Sigmoid colon (tissue), 7 donors: Measurements from ENCODE around the gene MOCS1. TPM values are rescaled to one million over a fixed set of nuclear protein-coding genes. Genes with fewer than 3 reads are reported as not detected.
A peak's percentile ranks its signal among the peaks of the same experiment; 100 is the strongest.

Source experiments
- DNase-seq: peaks from one replicate; pipeline ENCODE4 v3.0.0-alpha.2; 2019
- H3K27ac ChIP-seq, 4 donors: fragments of 200-600 bp; sonication (generic); one replicate each; pipeline ENCODE4 v1.5.1; 2016 to 2019; ENCODE audit warnings: mild to moderate bottlenecking in 1 of 4
- H3K27me3 ChIP-seq, 3 donors: fragments of 200-600 bp; sonication (generic); one replicate each; pipeline ENCODE4 v1.5.1; 2019; ENCODE audit warnings: mild to moderate bottlenecking in 1 of 3
- H3K36me3 ChIP-seq, 4 donors: fragments of 200-600 bp; sonication (generic); one replicate each; pipeline ENCODE4 v1.5.1; 2016 to 2019
- H3K4me1 ChIP-seq, 4 donors: fragments of 200-600 bp; sonication (generic); one replicate each; pipeline ENCODE4 v1.5.1; 2017 to 2019
- H3K4me3 ChIP-seq, 4 donors: fragments of 200-600 bp; sonication (generic); one replicate each; pipeline ENCODE4 v1.5.1; 2017 to 2019; ENCODE audit warnings: mild to moderate bottlenecking in 2 of 4, moderate library complexity in 1 of 4
- H3K9me3 ChIP-seq, 4 donors: fragments of 200-600 bp in 3 of 4; sonication (generic) in 3 of 4; one replicate each; pipeline versions ENCODE4 v1.5.1 to v1.6.1; 2013 to 2019
- EP300 ChIP-seq, 4 donors: sonication (generic); formaldehyde crosslinking; IDR thresholded peaks; one replicate each; pipeline ENCODE4 v1.6.1; 2017; ENCODE audit warnings: antibody characterized with exemption in 4 of 4
- POLR2A ChIP-seq, 2 donors: fragments of 450-650 bp; IDR thresholded peaks; one replicate each; pipeline ENCODE4 v1.6.1; 2016; ENCODE audit warnings: antibody characterized with exemption in 2 of 2, mild to moderate bottlenecking in 2 of 2, moderate library complexity in 2 of 2
- POLR2AphosphoS5 ChIP-seq, 4 donors: sonication (generic); formaldehyde crosslinking; IDR thresholded peaks; one replicate each; pipeline ENCODE4 v1.6.1; 2017; ENCODE audit warnings: antibody characterized with exemption in 4 of 4
- WGBS, 2 donors: extraction: QIAGEN DNeasy Blood & Tissue Kit; methylation state at CpG; one replicate each; pipeline ENCODE4 v1.1.7; 2013; 5-methylcytosine and 5-hydroxymethylcytosine counted together
- intact Hi-C: fragments of 100-400 bp; cut with DNase I; formaldehyde crosslinking; loops from one replicate; pipeline ENCODE4 v1.15.1; 2023
- polyA plus RNA-seq, 3 donors: library from polyadenylated mRNA; stranded (reverse); fragments of 200-250 nt; gene quantifications; one replicate each; pipeline ENCODE4 v1.2.3, GENCODE V29; 2013
- total RNA-seq, 4 donors: library from RNA; depleted of rRNA; stranded (reverse); fragments of >200 nt; gene quantifications; one replicate each; pipeline ENCODE4 v1.1.0, GENCODE V29; 2016
- TF ChIP-seq, protein P1 (sequence below), 4 experiments: fragments of 450-650 bp in 3 of 4; fragments of 200-600 bp in 1 of 4; IDR thresholded peaks; one replicate each; pipeline ENCODE4 v1.5.1; 2016 to 2019; ENCODE audit warnings: antibody characterized with exemption in 4 of 4, mild to moderate bottlenecking in 3 of 4, moderate library complexity in 2 of 4
- donor health status: healthy with polysubstance abuse.
- donor health status: Bipolar disorder and iron deficiency.
- donor health status: healthy.

MOCS1 gene
- total and polyA plus RNA-seq, 7 donors: 11.9 to 16.2 (median 13.8) TPM

DNA sequence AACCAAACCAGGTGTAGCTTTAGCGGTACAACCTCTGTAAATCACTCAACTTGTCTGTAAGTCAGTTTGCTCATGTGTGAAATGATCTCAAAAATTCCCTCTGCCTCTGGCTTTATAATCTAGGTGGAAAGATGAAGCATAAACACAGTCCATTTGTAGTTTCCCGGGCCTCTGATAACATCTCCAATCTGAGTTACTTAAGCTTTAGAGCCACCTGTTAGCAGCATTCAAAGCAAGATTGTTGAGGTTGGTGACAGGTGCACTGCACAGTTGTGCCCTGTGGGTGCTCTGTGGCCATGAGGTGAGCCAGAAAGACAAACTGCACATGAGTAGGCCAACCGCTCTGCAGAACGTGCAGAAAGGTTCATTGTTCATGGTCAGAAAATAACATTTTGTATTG, 53.7 kb downstream of the MOCS1 start:
- intact Hi-C loops: no loop called here
- peak overlapping the region in 1 of 4 donors; percentile 11 for H3K27ac ChIP-seq
- H3K36me3 ChIP-seq: peaks cover 9 to 45% (median 21%) of the 10 kb centered on the region in 4 donors
- WGBS, 2 donors: 63 to 68% methylated on average over 4 of the region's 4 CpGs
- DNase-seq: peak; percentile 6
- TF ChIP-seq EP300 (IDR thresholded peaks at IDR 0.05): no peak
- no peak for TF ChIP-seq POLR2A (IDR thresholded peaks at IDR 0.05)
- no peak for TF ChIP-seq POLR2AphosphoS5 (IDR thresholded peaks at IDR 0.05)
- TF ChIP-seq, protein P1, sequence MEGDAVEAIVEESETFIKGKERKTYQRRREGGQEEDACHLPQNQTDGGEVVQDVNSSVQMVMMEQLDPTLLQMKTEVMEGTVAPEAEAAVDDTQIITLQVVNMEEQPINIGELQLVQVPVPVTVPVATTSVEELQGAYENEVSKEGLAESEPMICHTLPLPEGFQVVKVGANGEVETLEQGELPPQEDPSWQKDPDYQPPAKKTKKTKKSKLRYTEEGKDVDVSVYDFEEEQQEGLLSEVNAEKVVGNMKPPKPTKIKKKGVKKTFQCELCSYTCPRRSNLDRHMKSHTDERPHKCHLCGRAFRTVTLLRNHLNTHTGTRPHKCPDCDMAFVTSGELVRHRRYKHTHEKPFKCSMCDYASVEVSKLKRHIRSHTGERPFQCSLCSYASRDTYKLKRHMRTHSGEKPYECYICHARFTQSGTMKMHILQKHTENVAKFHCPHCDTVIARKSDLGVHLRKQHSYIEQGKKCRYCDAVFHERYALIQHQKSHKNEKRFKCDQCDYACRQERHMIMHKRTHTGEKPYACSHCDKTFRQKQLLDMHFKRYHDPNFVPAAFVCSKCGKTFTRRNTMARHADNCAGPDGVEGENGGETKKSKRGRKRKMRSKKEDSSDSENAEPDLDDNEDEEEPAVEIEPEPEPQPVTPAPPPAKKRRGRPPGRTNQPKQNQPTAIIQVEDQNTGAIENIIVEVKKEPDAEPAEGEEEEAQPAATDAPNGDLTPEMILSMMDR (IDR thresholded peaks at IDR 0.05): no peak
- peaks cover 0 to 18% (median 18%) of the 10 kb centered on the region in 4 donors for H3K4me1 ChIP-seq
- H3K4me3 ChIP-seq: no peak overlapping the region
- no peaks in the 10 kb centered on the region for H3K9me3 ChIP-seq
- no peaks in the 10 kb centered on the region for H3K27me3 ChIP-seq

DNA sequence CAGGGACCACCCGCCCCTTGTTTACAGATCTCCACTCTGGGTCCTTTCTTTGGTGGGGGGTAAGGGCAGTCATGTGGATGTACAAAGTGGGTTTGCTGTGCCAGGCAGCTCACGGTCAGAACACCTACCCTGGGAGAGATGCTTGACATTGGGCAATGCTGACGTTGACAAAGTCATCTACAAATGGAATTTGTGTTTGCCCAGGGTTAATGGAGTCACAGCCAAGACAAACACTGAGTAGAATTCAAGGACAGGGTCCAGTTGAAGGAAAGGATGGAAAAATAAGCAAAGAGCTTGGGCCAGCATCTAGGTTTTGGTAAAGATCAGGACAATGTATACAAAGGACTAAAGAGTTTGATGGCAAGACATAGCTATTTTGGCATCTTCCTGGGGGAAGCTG, 54.7 kb downstream of the MOCS1 start:
- peak overlapping the region in 1 of 4 donors; percentile 48 for H3K27ac ChIP-seq
- WGBS, 2 donors: 65 to 80% methylated on average over 3 of the region's 3 CpGs
- H3K36me3 ChIP-seq: peaks cover 13 to 55% (median 28%) of the 10 kb centered on the region in 4 donors
- H3K4me3 ChIP-seq: no peak overlapping the region
- intact Hi-C loops: no loop called here
- no peaks in the 10 kb centered on the region for H3K9me3 ChIP-seq
- H3K4me1 ChIP-seq: peaks cover 0 to 18% (median 18%) of the 10 kb centered on the region in 4 donors
- H3K27me3 ChIP-seq: no peaks in the 10 kb centered on the region
- DNase-seq: no peak
- TF ChIP-seq EP300 (IDR thresholded peaks at IDR 0.05) (no peak), POLR2A (IDR thresholded peaks at IDR 0.05) (no peak)
- TF ChIP-seq, protein P1 (IDR thresholded peaks at IDR 0.05): no peak

DNA sequence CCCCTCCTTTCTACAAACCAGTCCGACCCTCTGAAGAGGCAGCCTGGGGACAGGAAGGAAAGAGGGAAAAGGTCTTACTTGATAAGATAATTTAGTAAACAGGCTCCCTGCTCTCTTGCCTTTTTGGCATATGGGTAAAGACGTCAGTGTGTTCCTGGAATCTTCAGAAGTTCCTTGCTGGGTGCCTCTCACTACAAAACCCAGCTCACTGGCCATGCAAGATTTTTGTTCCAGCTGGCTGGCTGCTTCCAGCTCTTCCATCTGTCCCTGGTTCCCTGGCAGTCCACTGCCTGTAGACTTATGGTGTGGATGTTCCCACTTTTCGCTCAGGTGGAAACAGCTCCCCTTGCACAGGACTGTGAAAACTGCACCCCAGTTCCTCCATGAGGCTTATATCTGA, 57.4 kb downstream of the MOCS1 start:
- H3K4me3 ChIP-seq: no peak overlapping the region
- H3K36me3 ChIP-seq: peaks cover 13 to 82% (median 40%) of the 10 kb centered on the region in 4 donors
- intact Hi-C loops: no loop called here
- no peak overlapping the region for H3K27ac ChIP-seq
- 79 to 87% methylated on average over 3 of the region's 3 CpGs for WGBS, 2 donors
- peaks cover 0 to 6% (median 5%) of the 10 kb centered on the region in 4 donors for H3K4me1 ChIP-seq
- H3K27me3 ChIP-seq: no peaks in the 10 kb centered on the region
- no peaks in the 10 kb centered on the region for H3K9me3 ChIP-seq
- TF ChIP-seq, protein P1 (IDR thresholded peaks at IDR 0.05): no peak
- no peak for TF ChIP-seq EP300 (IDR thresholded peaks at IDR 0.05)
- TF ChIP-seq POLR2A (IDR thresholded peaks at IDR 0.05): no peak
- TF ChIP-seq POLR2AphosphoS5 (IDR thresholded peaks at IDR 0.05): no peak
- DNase-seq: no peak

DNA sequence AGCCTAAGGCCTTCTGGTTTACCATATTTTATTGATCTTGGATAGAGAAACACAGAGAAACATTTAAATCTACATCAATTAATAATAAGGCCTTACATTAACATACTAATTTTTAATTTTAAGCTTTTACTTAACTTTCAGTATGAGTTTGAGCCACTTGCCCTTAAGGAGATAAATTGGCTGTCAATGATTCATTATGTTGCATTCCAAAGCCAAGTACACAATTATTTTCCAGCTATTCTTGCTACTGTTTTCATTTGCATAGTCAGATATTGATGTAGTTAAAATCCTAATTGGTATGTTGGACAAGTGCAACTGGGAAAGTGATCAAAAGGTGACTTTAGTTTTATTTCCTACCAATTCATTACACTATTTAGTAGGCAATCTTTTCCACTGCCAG, 58.2 kb downstream of the MOCS1 start:
- H3K27me3 ChIP-seq: no peaks in the 10 kb centered on the region
- H3K4me3 ChIP-seq: no peak overlapping the region
- intact Hi-C loops: no loop called here
- DNase-seq: no peak
- H3K4me1 ChIP-seq: no peaks in the 10 kb centered on the region
- peaks cover 13 to 89% (median 44%) of the 10 kb centered on the region in 4 donors for H3K36me3 ChIP-seq
- no peaks in the 10 kb centered on the region for H3K9me3 ChIP-seq
- TF ChIP-seq, protein P1 (IDR thresholded peaks at IDR 0.05): no peak
- TF ChIP-seq EP300 (IDR thresholded peaks at IDR 0.05) (no peak), POLR2A (IDR thresholded peaks at IDR 0.05) (no peak), POLR2AphosphoS5 (IDR thresholded peaks at IDR 0.05) (no peak)
- no peak overlapping the region for H3K27ac ChIP-seq

DNA sequence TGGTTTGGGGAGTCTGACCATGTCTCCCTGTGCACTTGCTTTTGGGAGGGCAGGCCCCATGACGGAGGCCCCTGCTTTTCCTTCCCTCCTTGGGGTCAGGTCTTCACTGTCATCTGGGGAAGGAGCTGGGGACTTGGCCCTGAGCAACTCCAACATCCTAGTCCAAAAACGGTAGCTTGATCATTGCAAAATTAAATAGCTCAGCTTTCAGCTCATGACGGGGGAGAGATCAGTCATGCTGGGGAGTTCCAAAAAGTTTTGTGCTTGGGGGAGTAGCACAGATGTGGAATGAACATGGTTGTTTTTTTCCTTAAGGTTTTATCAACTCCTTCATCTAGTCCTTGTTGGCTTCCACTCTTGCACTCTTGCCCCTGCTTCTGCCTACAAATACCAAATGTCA, 60.8 kb downstream of the MOCS1 start:
- intact Hi-C loops: no loop called here
- Histone ChIP-seq H3K9me3 (no peaks in the 10 kb centered on the region), H3K4me3 (no peak overlapping the region), H3K27me3 (no peaks in the 10 kb centered on the region), H3K4me1 (no peaks in the 10 kb centered on the region), H3K27ac (no peak overlapping the region), H3K36me3 (peaks cover 17 to 95% (median 55%) of the 10 kb centered on the region in 4 donors)
- peak; percentile 46 for DNase-seq
- WGBS, 2 donors: 86 to 88% methylated on average over 3 of the region's 3 CpGs
- TF ChIP-seq POLR2A (IDR thresholded peaks at IDR 0.05) (no peak), EP300 (IDR thresholded peaks at IDR 0.05) (no peak), POLR2AphosphoS5 (IDR thresholded peaks at IDR 0.05) (no peak)
- TF ChIP-seq, protein P1 (IDR thresholded peaks at IDR 0.05): no peak
